Measurements from ENCODE around the gene UBAP2.

DNA sequence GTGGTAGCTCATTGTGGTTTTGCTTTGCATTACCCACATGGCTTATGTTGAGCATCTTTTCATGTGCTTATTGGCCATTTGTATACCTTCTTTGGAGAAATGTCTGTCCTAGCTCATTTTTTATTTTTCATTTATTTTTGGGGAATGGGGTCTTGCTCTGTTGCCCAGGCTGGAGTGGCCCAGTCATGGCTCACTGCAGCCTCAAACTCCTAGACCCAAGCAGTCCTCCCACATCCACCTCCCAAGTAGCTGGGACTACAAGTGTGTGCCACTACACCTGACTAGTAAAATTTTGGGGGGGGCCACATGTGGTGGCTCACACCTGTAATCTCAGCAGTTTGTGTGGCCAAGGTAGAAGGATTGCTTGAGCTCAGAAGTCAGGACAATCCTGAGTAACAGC, 154.4 kb downstream of the UBAP2 start:
- TF ChIP-seq EZH2 (IDR thresholded peaks at IDR 0.05; ENCODE audit: borderline replicate concordance, low read depth, low read length, severe bottlenecking) (no peak), POLR2A (IDR thresholded peaks at IDR 0.05; ENCODE audit: low read depth, low read length) (no peak), JUN (IDR thresholded peaks at IDR 0.05; ENCODE audit: borderline replicate concordance, insufficient read depth, insufficient read length, low read depth) (no peak), FOS (IDR thresholded peaks at IDR 0.05; ENCODE audit: borderline replicate concordance, insufficient read depth, low read length) (no peak), MYC (IDR thresholded peaks at IDR 0.05; ENCODE audit: low read depth, low read length) (no peak), POLR2AphosphoS5 (IDR thresholded peaks at IDR 0.05; ENCODE audit: insufficient read depth, low read depth, low read length) (no peak), GATA2 (IDR thresholded peaks at IDR 0.05; ENCODE audit: insufficient read depth, insufficient read length, low read depth, low read length) (no peak)
- TF ChIP-seq, protein P1, sequence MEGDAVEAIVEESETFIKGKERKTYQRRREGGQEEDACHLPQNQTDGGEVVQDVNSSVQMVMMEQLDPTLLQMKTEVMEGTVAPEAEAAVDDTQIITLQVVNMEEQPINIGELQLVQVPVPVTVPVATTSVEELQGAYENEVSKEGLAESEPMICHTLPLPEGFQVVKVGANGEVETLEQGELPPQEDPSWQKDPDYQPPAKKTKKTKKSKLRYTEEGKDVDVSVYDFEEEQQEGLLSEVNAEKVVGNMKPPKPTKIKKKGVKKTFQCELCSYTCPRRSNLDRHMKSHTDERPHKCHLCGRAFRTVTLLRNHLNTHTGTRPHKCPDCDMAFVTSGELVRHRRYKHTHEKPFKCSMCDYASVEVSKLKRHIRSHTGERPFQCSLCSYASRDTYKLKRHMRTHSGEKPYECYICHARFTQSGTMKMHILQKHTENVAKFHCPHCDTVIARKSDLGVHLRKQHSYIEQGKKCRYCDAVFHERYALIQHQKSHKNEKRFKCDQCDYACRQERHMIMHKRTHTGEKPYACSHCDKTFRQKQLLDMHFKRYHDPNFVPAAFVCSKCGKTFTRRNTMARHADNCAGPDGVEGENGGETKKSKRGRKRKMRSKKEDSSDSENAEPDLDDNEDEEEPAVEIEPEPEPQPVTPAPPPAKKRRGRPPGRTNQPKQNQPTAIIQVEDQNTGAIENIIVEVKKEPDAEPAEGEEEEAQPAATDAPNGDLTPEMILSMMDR (IDR thresholded peaks at IDR 0.05; ENCODE audit: extremely low read depth in 1 of 2, insufficient read depth in 1 of 2, low read depth in 1 of 2, low read length in 2 of 2), result no peak
- TF ChIP-seq, protein P2, sequence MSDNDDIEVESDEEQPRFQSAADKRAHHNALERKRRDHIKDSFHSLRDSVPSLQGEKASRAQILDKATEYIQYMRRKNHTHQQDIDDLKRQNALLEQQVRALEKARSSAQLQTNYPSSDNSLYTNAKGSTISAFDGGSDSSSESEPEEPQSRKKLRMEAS (IDR thresholded peaks at IDR 0.05; ENCODE audit: insufficient read depth, insufficient read length), result no peak

Measured in endothelial cell of umbilical vein (primary cell).